ENCODE results near the gene FBN1.

DNA sequence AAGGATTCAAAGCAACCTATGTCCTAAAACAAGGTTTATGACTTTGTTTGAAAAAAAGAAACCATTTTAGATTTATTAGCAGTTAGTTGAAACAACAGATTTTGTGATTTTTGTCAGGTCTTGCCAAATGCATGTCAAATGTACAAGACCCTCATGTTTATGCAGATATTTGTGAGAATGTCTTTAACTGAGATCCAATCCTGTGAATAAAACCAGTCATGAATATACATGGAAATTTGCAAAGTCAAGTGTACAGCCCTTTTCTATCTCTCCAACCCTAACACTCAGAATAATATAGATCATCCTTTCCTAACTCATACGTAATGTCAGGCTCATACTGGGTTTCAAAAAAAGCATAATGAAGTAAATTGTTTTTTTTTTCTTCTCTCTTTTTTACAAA is 237.9 kb downstream of the FBN1 start:
- TF ChIP-seq CTCF (conservative IDR thresholded peaks at IDR 0.05; ENCODE audit: low read depth, low read length) (no peak), EZH2 (IDR thresholded peaks at IDR 0.05; ENCODE audit: low read length, unreplicated experiment) (no peak)
